NB4 (cell line): ENCODE measurements around the gene COPA.

Experiments used
- DNase-seq: peaks from one replicate; pipeline ENCODE4 v3.0.0; 2010; ENCODE audit warnings: low read depth
- H3K4me3 ChIP-seq: one replicate; pipeline ENCODE4 v1.5.1; 2011; ENCODE audit warnings: mild to moderate bottlenecking, low read depth, low read length, moderate library complexity
- CTCF ChIP-seq: IDR thresholded peaks from one replicate; pipeline ENCODE4 v1.5.1; 2012; ENCODE audit warnings: low read depth, low read length
- MYC ChIP-seq: IDR thresholded peaks from 2 replicates; pipeline ENCODE4 v1.6.1; 2011; ENCODE audit warnings: low read depth, low read length
- POLR2A ChIP-seq: IDR thresholded peaks from 2 replicates; pipeline ENCODE4 v1.6.1; 2011; ENCODE audit warnings: mild to moderate bottlenecking; ENCODE audit not compliant: insufficient read length; ENCODE audit errors: extremely low read depth
- TF ChIP-seq, protein P1 (sequence below): IDR thresholded peaks from 2 replicates; pipeline ENCODE4 v1.6.1; 2011; ENCODE audit warnings: low read depth, low read length

COPA gene

DNA sequence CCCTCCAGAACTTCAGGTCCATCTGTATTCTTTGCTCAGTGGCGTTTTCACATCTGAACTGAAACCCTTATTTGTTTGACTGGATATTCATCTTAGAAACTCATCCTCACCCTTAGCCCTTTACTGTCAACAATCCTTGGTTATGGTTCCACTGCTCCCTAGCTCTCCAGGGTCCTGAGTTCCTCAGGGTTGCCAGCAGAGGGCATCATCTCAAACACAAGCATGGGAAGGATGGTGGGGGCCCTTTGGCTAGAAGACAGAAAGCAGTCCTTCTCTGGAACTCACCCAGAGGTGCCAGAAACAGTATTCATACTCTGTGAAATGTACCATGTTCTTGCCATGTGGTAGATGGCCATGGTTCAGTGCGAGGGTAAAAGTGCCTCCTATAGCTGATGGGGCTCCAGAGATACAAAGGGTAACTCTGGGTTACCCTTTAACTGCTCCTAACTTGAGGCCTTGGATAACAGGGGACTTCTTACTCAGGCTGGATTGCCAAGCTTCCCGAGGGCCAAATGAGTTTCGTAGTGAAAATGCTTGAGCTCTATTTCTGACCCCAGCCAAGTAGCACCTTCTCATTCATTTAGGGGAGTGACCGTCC lies 11.4 kb upstream of the COPA start:
- TF ChIP-seq CTCF (peak; percentile 73), MYC (no peak)
- H3K4me3 ChIP-seq = no peak overlapping the region
- DNase-seq = peak; percentile 56

GRCh38 chr1:160353223-160353622 lies 10.2 kb upstream of the COPA start:
- no peak for DNase-seq
- TF ChIP-seq POLR2A = no peak
- TF ChIP-seq, protein P1, sequence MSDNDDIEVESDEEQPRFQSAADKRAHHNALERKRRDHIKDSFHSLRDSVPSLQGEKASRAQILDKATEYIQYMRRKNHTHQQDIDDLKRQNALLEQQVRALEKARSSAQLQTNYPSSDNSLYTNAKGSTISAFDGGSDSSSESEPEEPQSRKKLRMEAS = no peak
- TF ChIP-seq MYC = no peak
- TF ChIP-seq CTCF = no peak
- no peak overlapping the region for H3K4me3 ChIP-seq

DNA sequence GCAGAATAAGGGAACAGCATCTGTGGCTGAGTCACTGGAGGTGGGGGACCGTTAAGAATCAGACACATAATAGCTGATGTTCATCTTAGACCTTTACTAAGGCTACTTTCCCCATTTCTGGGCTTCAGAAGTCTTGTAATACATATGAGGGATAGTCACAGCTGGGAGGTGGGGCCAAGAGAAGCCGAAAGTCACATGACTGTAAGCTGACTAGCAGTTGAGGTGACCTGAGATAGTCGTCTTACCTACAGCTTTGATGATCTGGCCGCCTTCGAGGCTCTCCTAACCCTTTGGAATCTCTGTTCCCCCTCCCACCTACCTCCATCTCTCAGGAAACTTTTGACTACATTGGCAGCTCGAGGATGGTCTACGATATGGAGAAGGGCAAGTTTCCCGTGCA lies 9.5 kb upstream of the COPA start:
- H3K4me3 ChIP-seq = no peak overlapping the region
- no peak for DNase-seq
- no peak for TF ChIP-seq MYC
- TF ChIP-seq POLR2A = no peak
- TF ChIP-seq, protein P1 = no peak
- TF ChIP-seq CTCF = no peak

GRCh38 chr1:160351629-160352028 lies 8.6 kb upstream of the COPA start:
- no peak overlapping the region for H3K4me3 ChIP-seq
- TF ChIP-seq CTCF (no peak), MYC (no peak), POLR2A (no peak)
- TF ChIP-seq, protein P1 = no peak
- DNase-seq = no peak

GRCh38 chr1:160346958-160347357 lies 3.9 kb upstream of the COPA start:
- peak; percentile 84 for DNase-seq
- TF ChIP-seq, protein P1 = peak; percentile 87
- no peak for TF ChIP-seq CTCF
- TF ChIP-seq MYC = peak; percentile 67
- TF ChIP-seq POLR2A = no peak
- H3K4me3 ChIP-seq = no peak overlapping the region

- no peak for DNase-seq
- no peak for TF ChIP-seq POLR2A
- TF ChIP-seq MYC = no peak
- no peak for TF ChIP-seq CTCF
- TF ChIP-seq, protein P1 = no peak
- H3K4me3 ChIP-seq = no peak overlapping the region
Observed at GRCh38 chr1:160346463-160346862, 3.4 kb upstream of the COPA start.
